Measurements from ENCODE around the gene CNGB1. TPM values are rescaled to one million over a fixed set of nuclear protein-coding genes. Genes with fewer than 3 reads are reported as not detected.
"Not testable (repeated sequence)": the region's sequence is repeated elsewhere in the genome, so short reads cannot be mapped to it uniquely, and the experiment has no call there.

CNGB1 gene
- total and polyA plus RNA-seq, 2 experiments from 2014 or later, result not detected

GRCh38 chr16:57855188-57855587 is 115.7 kb downstream of the CNGB1 start:
- no peaks in the 10 kb centered on the region for H3K27me3 ChIP-seq
- no peak for DNase-seq (ENCODE audit: low read depth in 1 of 2, low spot score in 1 of 2)
- TF ChIP-seq, protein P1, sequence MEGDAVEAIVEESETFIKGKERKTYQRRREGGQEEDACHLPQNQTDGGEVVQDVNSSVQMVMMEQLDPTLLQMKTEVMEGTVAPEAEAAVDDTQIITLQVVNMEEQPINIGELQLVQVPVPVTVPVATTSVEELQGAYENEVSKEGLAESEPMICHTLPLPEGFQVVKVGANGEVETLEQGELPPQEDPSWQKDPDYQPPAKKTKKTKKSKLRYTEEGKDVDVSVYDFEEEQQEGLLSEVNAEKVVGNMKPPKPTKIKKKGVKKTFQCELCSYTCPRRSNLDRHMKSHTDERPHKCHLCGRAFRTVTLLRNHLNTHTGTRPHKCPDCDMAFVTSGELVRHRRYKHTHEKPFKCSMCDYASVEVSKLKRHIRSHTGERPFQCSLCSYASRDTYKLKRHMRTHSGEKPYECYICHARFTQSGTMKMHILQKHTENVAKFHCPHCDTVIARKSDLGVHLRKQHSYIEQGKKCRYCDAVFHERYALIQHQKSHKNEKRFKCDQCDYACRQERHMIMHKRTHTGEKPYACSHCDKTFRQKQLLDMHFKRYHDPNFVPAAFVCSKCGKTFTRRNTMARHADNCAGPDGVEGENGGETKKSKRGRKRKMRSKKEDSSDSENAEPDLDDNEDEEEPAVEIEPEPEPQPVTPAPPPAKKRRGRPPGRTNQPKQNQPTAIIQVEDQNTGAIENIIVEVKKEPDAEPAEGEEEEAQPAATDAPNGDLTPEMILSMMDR (IDR thresholded peaks at IDR 0.05; ENCODE audit: low read depth, low read length), result no peak
- no peaks in the 10 kb centered on the region for H3K9me3 ChIP-seq (ENCODE audit: low read depth)
- H3K4me1 ChIP-seq (ENCODE audit: low read depth), result peaks cover 18% of the 10 kb centered on the region
- H3K4me3 ChIP-seq, result no peak overlapping the region
- H3K27ac ChIP-seq, result no peak overlapping the region
- no peaks in the 10 kb centered on the region for H3K36me3 ChIP-seq

GRCh38 chr16:57852189-57852588 is 118.7 kb downstream of the CNGB1 start:
- Histone ChIP-seq H3K9me3 (ENCODE audit: low read depth) (no peaks in the 10 kb centered on the region), H3K4me1 (ENCODE audit: low read depth) (no peaks in the 10 kb centered on the region), H3K36me3 (no peaks in the 10 kb centered on the region), H3K4me3 (no peak overlapping the region), H3K27me3 (no peaks in the 10 kb centered on the region), H3K27ac (no peak overlapping the region)
- no peak for DNase-seq (ENCODE audit: low read depth in 1 of 2, low spot score in 1 of 2)
- TF ChIP-seq, protein P1 (IDR thresholded peaks at IDR 0.05; ENCODE audit: low read depth, low read length), result no peak

DNA sequence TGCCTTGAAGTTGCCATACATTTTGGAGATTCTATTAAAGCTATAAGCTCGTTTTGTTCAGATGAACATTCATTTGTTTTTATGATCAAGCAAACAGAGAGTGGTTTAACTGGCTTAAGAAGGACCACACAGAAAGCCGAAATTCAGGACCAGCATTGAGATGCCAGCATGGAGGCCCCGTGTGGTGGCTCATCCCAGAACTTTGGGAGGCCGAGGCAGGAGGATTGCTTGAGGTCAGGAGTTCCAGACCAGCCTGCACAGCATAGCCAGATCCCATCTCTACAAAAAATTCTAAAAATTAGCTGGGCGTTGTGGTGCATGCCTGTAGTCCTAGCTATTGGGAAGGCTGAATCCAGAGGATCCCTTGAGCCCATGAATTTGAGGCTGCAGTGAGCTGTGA is 122.7 kb downstream of the CNGB1 start:
- Histone ChIP-seq H3K27ac (no peak overlapping the region), H3K4me3 (no peak overlapping the region), H3K27me3 (no peaks in the 10 kb centered on the region), H3K4me1 (ENCODE audit: low read depth) (peaks cover 3% of the 10 kb centered on the region), H3K9me3 (ENCODE audit: low read depth) (no peaks in the 10 kb centered on the region), H3K36me3 (no peaks in the 10 kb centered on the region)
- TF ChIP-seq, protein P1 (IDR thresholded peaks at IDR 0.05; ENCODE audit: low read depth, low read length), result no peak
- DNase-seq (ENCODE audit: low read depth in 1 of 2, low spot score in 1 of 2), result no peak

- H3K4me3 ChIP-seq; H3K9me3 ChIP-seq (ENCODE audit: low read depth); H3K27ac ChIP-seq: not testable (repeated sequence)
Measured at GRCh38 chr16:57846931-57847330, 124.0 kb downstream of the CNGB1 start.

GRCh38 chr16:57846078-57846697 is 124.7 kb downstream of the CNGB1 start:
- Histone ChIP-seq H3K4me3 (no peak overlapping the region), H3K36me3 (no peaks in the 10 kb centered on the region), H3K4me1 (ENCODE audit: low read depth) (peaks cover 3% of the 10 kb centered on the region), H3K9me3 (ENCODE audit: low read depth) (no peaks in the 10 kb centered on the region), H3K27me3 (no peaks in the 10 kb centered on the region), H3K27ac (no peak overlapping the region)
- TF ChIP-seq, protein P1 (IDR thresholded peaks at IDR 0.05; ENCODE audit: low read depth, low read length), result no peak
- DNase-seq (ENCODE audit: low read depth in 1 of 2, low spot score in 1 of 2), result no peak

More at GRCh38 chr16:57846931-57847330, 124.0 kb downstream of the CNGB1 start:
- H3K27me3 ChIP-seq; H3K4me1 ChIP-seq (ENCODE audit: low read depth); DNase-seq (ENCODE audit: low read depth in 1 of 2, low spot score in 1 of 2); H3K36me3 ChIP-seq: not testable (repeated sequence)

DNA sequence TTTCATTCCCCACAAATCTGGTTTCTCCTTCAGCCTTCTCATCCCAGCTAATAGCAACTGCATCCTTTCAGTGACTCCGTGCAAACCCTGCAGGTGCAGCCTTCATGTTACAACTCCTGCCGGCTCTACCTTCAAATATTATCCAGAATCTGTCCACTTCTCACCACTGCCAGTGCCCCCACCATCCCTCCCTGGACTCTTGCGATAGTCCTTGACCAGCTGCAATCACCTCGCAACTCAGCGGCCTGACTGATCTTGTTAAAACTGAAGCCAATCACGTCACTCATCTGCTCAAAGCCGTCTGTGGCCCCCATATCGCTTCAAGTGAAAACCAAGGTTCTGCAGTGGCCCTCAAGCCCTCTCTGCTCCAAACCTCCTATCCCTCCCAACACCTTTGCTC is 125.8 kb downstream of the CNGB1 start:
- TF ChIP-seq, protein P1 (IDR thresholded peaks at IDR 0.05; ENCODE audit: low read depth, low read length), result no peak
- no peaks in the 10 kb centered on the region for H3K36me3 ChIP-seq
- H3K4me1 ChIP-seq (ENCODE audit: low read depth), result peaks cover 3% of the 10 kb centered on the region
- H3K27me3 ChIP-seq, result no peaks in the 10 kb centered on the region
- H3K9me3 ChIP-seq (ENCODE audit: low read depth), result no peaks in the 10 kb centered on the region
- DNase-seq (ENCODE audit: low read depth in 1 of 2, low spot score in 1 of 2), result no peak
- no peak overlapping the region for H3K4me3 ChIP-seq
- no peak overlapping the region for H3K27ac ChIP-seq
